Sigmoid colon (tissue), 3 donors: ENCODE measurements around the gene CYP2W1.

Experiments
- POLR2A ChIP-seq, 2 donors: fragments of 450-650 bp; IDR thresholded peaks; one replicate each; pipeline ENCODE4 v1.6.1; 2016; ENCODE audit warnings: antibody characterized with exemption in 2 of 2, mild to moderate bottlenecking in 2 of 2, moderate library complexity in 2 of 2
- TF ChIP-seq, protein P1 (sequence below), 4 experiments: fragments of 450-650 bp in 3 of 4; fragments of 200-600 bp in 1 of 4; IDR thresholded peaks; one replicate each; pipeline ENCODE4 v1.5.1; 2016 to 2019; ENCODE audit warnings: antibody characterized with exemption in 4 of 4, mild to moderate bottlenecking in 3 of 4, moderate library complexity in 2 of 4

GRCh38 chr7:996079-996872 is 13.3 kb downstream of the CYP2W1 start:
- TF ChIP-seq, protein P1, sequence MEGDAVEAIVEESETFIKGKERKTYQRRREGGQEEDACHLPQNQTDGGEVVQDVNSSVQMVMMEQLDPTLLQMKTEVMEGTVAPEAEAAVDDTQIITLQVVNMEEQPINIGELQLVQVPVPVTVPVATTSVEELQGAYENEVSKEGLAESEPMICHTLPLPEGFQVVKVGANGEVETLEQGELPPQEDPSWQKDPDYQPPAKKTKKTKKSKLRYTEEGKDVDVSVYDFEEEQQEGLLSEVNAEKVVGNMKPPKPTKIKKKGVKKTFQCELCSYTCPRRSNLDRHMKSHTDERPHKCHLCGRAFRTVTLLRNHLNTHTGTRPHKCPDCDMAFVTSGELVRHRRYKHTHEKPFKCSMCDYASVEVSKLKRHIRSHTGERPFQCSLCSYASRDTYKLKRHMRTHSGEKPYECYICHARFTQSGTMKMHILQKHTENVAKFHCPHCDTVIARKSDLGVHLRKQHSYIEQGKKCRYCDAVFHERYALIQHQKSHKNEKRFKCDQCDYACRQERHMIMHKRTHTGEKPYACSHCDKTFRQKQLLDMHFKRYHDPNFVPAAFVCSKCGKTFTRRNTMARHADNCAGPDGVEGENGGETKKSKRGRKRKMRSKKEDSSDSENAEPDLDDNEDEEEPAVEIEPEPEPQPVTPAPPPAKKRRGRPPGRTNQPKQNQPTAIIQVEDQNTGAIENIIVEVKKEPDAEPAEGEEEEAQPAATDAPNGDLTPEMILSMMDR (IDR thresholded peaks at IDR 0.05), result no peak
- no peak for TF ChIP-seq POLR2A (IDR thresholded peaks at IDR 0.05)
